Osteoblast (primary cell): ENCODE data around the gene CREB3L4. TPM values are rescaled to one million over a fixed set of nuclear protein-coding genes. Genes with fewer than 3 reads are reported as not detected.

Experiments
- DNase-seq: peaks from one replicate; pipeline ENCODE4 v3.0.0; 2011; ENCODE audit warnings: low spot score, mixed read lengths; ENCODE audit not compliant: insufficient read length; ENCODE audit errors: missing footprints
- H2AFZ ChIP-seq: 2 replicates; pipeline ENCODE4 v1.6.0; 2011; ENCODE audit warnings: mild to moderate bottlenecking, low read length
- H3K27ac ChIP-seq: 2 replicates; pipeline ENCODE4 v1.5.1; 2011; ENCODE audit warnings: mild to moderate bottlenecking, low read depth, low read length, moderate library complexity
- H3K27me3 ChIP-seq: 2 replicates; pipeline ENCODE4 v1.6.0; 2012; ENCODE audit warnings: mild to moderate bottlenecking, control low read depth, inconsistent platforms, low read length, moderate library complexity; ENCODE audit not compliant: insufficient read depth
- H3K36me3 ChIP-seq: 2 replicates; pipeline ENCODE4 v1.5.1; 2011; ENCODE audit warnings: mild to moderate bottlenecking, low read length, control low read depth, moderate library complexity; ENCODE audit not compliant: insufficient read depth
- H3K4me1 ChIP-seq: 2 replicates; pipeline ENCODE4 v1.5.1; 2011; ENCODE audit warnings: mild to moderate bottlenecking, low read length, control low read depth, moderate library complexity; ENCODE audit not compliant: insufficient read depth
- H3K4me2 ChIP-seq: 2 replicates; pipeline ENCODE4 v1.6.0; 2011; ENCODE audit warnings: mild to moderate bottlenecking, low read length; ENCODE audit not compliant: insufficient read depth
- H3K4me3 ChIP-seq: fragments of 200-600 bp; sonication (generic); 3 replicates; pipeline ENCODE4 v1.5.1; 2012; ENCODE audit warnings: mild to moderate bottlenecking, low read length, inconsistent platforms; ENCODE audit not compliant: insufficient read depth
- H3K79me2 ChIP-seq: 2 replicates; pipeline ENCODE4 v1.6.0; 2012; ENCODE audit warnings: mild to moderate bottlenecking, low read length, control low read depth, inconsistent platforms; ENCODE audit not compliant: insufficient read depth
- H3K9me3 ChIP-seq: 2 replicates; pipeline ENCODE4 v1.5.1; 2011; ENCODE audit warnings: low read depth, low read length, control low read depth
- H4K20me1 ChIP-seq: 2 replicates; pipeline ENCODE4 v1.6.0; 2012; ENCODE audit warnings: mild to moderate bottlenecking, low read length, control low read depth; ENCODE audit not compliant: insufficient read depth
- CTCF ChIP-seq: IDR thresholded peaks from 2 replicates; pipeline ENCODE4 v1.5.1; 2011; ENCODE audit warnings: mild to moderate bottlenecking, low read depth, low read length, moderate library complexity; ENCODE audit errors: extremely low read depth
- total RNA-seq: library from RNA; depleted of rRNA; stranded (reverse); fragments of >200 nt; gene quantifications from 2 replicates; pipeline ENCODE4 v1.2.3, GENCODE V29; 2012

CREB3L4 gene
- total RNA-seq, 1 donor = 7.2 TPM

- H4K20me1 ChIP-seq = peaks cover 26% of the 10 kb centered on the region
- no peak for TF ChIP-seq CTCF
- no peak overlapping the region for H3K27ac ChIP-seq
- H3K36me3 ChIP-seq = peaks cover 35% of the 10 kb centered on the region
- H3K9me3 ChIP-seq = no peaks in the 10 kb centered on the region
- H3K4me1 ChIP-seq = peaks cover 5% of the 10 kb centered on the region
- H3K4me2 ChIP-seq = no peak overlapping the region
- DNase-seq = peak; percentile 42
- no peaks in the 10 kb centered on the region for H3K27me3 ChIP-seq
- no peak overlapping the region for H3K4me3 ChIP-seq
- peaks cover 37% of the 10 kb centered on the region for H3K79me2 ChIP-seq
- no peak overlapping the region for H2AFZ ChIP-seq
Observed at GRCh38 chr1:153951183-153951582, 16.5 kb upstream of the CREB3L4 start.

- Histone ChIP-seq H4K20me1 (peaks cover 33% of the 10 kb centered on the region), H3K4me2 (no peak overlapping the region), H2AFZ (no peak overlapping the region), H3K4me1 (peaks cover 6% of the 10 kb centered on the region), H3K27ac (no peak overlapping the region), H3K27me3 (no peaks in the 10 kb centered on the region), H3K9me3 (no peaks in the 10 kb centered on the region), H3K4me3 (no peak overlapping the region), H3K36me3 (peaks cover 35% of the 10 kb centered on the region), H3K79me2 (peaks cover 39% of the 10 kb centered on the region)
- peak; percentile 60 for DNase-seq
- TF ChIP-seq CTCF = no peak
Observed at GRCh38 chr1:153951801-153952200, 15.9 kb upstream of the CREB3L4 start.

GRCh38 chr1:153953859-153954365 is 13.8 kb upstream of the CREB3L4 start:
- DNase-seq = peak; percentile 66
- Histone ChIP-seq H4K20me1 (peaks cover 45% of the 10 kb centered on the region), H3K4me3 (no peak overlapping the region), H3K79me2 (peaks cover 54% of the 10 kb centered on the region), H3K4me1 (peaks cover 15% of the 10 kb centered on the region), H3K36me3 (peaks cover 35% of the 10 kb centered on the region), H3K4me2 (no peak overlapping the region), H3K9me3 (no peaks in the 10 kb centered on the region), H3K27me3 (no peaks in the 10 kb centered on the region), H3K27ac (no peak overlapping the region), H2AFZ (no peak overlapping the region)
- TF ChIP-seq CTCF = no peak

- Histone ChIP-seq H4K20me1 (peaks cover 45% of the 10 kb centered on the region), H3K79me2 (peaks cover 54% of the 10 kb centered on the region), H3K4me1 (peaks cover 15% of the 10 kb centered on the region), H3K4me2 (no peak overlapping the region), H3K27me3 (no peaks in the 10 kb centered on the region), H3K4me3 (no peak overlapping the region), H3K9me3 (no peaks in the 10 kb centered on the region), H2AFZ (no peak overlapping the region), H3K27ac (no peak overlapping the region), H3K36me3 (peaks cover 32% of the 10 kb centered on the region)
- peak; percentile 65 for DNase-seq
- TF ChIP-seq CTCF = no peak
Observed at GRCh38 chr1:153954826-153955225, 12.9 kb upstream of the CREB3L4 start.
